Esophagus muscularis mucosa (tissue), 4 donors: Measurements from ENCODE around the gene IL36B.

ENCODE experiments used
- EP300 ChIP-seq: sonication (generic); formaldehyde crosslinking; IDR thresholded peaks from one replicate; pipeline ENCODE4 v1.6.1; 2017; ENCODE audit warnings: antibody characterized with exemption
- POLR2AphosphoS5 ChIP-seq, 2 donors: sonication (generic); formaldehyde crosslinking; IDR thresholded peaks; one replicate each; pipeline ENCODE4 v1.6.1; 2017; ENCODE audit warnings: antibody characterized with exemption in 2 of 2
- TF ChIP-seq, protein P1 (sequence below), 3 experiments: fragments of 200-600 bp in 2 of 3; fragments of 450-650 bp in 1 of 3; sonication (generic) in 2 of 3; IDR thresholded peaks; one replicate each; pipeline ENCODE4 v1.5.1; 2017 to 2019; ENCODE audit warnings: antibody characterized with exemption in 3 of 3, mild to moderate bottlenecking in 2 of 3, moderate library complexity in 1 of 3

- TF ChIP-seq POLR2AphosphoS5 (IDR thresholded peaks at IDR 0.05) (no peak), EP300 (no peak)
- TF ChIP-seq, protein P1, sequence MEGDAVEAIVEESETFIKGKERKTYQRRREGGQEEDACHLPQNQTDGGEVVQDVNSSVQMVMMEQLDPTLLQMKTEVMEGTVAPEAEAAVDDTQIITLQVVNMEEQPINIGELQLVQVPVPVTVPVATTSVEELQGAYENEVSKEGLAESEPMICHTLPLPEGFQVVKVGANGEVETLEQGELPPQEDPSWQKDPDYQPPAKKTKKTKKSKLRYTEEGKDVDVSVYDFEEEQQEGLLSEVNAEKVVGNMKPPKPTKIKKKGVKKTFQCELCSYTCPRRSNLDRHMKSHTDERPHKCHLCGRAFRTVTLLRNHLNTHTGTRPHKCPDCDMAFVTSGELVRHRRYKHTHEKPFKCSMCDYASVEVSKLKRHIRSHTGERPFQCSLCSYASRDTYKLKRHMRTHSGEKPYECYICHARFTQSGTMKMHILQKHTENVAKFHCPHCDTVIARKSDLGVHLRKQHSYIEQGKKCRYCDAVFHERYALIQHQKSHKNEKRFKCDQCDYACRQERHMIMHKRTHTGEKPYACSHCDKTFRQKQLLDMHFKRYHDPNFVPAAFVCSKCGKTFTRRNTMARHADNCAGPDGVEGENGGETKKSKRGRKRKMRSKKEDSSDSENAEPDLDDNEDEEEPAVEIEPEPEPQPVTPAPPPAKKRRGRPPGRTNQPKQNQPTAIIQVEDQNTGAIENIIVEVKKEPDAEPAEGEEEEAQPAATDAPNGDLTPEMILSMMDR (IDR thresholded peaks at IDR 0.05), result no peak
Measured at GRCh38 chr2:113061896-113062770, 9.5 kb upstream of the IL36B start.
